ENCODE results near the gene DACT3. TPM values are rescaled to one million over a fixed set of nuclear protein-coding genes. Genes with fewer than 3 reads are reported as not detected.

The DACT3 gene
- total RNA-seq, 1 experiment from 2014 or later = 1.0 TPM

- Histone ChIP-seq H3K27me3 (ENCODE audit: control insufficient read depth, insufficient read depth, low read length) (no peaks in the 10 kb centered on the region), H3K4me1 (ENCODE audit: control insufficient read depth, insufficient read depth, low read length) (no peaks in the 10 kb centered on the region; the same call in 1 of the 2 replicates), H3K27ac (ENCODE audit: low read length) (no peak overlapping the region), H3K36me3 (ENCODE audit: control insufficient read depth, insufficient read depth, low read length) (no peaks in the 10 kb centered on the region), H3K4me3 (ENCODE audit: low read depth in 2 of 2, low read length in 2 of 2) (no peak overlapping the region), H3K9me3 (ENCODE audit: control insufficient read depth, insufficient read depth, low read depth, low read length) (no peaks in the 10 kb centered on the region)
- in situ Hi-C loops (cut with HindIII; ENCODE audit: low pct_unique_long_range_greater_than_20kb, low sequenced_read_pairs) (no loop called here), intact Hi-C loops (cut with micrococcal nuclease; ENCODE audit: unreplicated experiment) (no loop called here)
- ChIA-PET CTCF (no interaction called here), POLR2A (no interaction called here)
- TF ChIP-seq REST (IDR thresholded peaks at IDR 0.05; ENCODE audit: insufficient read depth in 1 of 2, low read depth in 2 of 2, low read length in 1 of 2) = no peak
- no peak for TF ChIP-seq POLR2AphosphoS5 (IDR thresholded peaks at IDR 0.05; ENCODE audit: low read depth, low read length)
- no peak for TF ChIP-seq TCF7L2 (IDR thresholded peaks at IDR 0.05; ENCODE audit: low read depth, low read length)
- DNase-seq (ENCODE audit: low read depth, low spot score) (no peak), ATAC-seq (no peak)
- BruUV-seq (replicated peaks) = no TSS peak
Measured at GRCh38 chr19:46620716-46621115, 40.3 kb downstream of the DACT3 start.

- H3K4me1 ChIP-seq (ENCODE audit: control insufficient read depth, insufficient read depth, low read length) = no peaks in the 10 kb centered on the region; the same call in 1 of the 2 replicates
- no peaks in the 10 kb centered on the region for H3K27me3 ChIP-seq (ENCODE audit: control insufficient read depth, insufficient read depth, low read length)
- TF ChIP-seq TCF7L2 (IDR thresholded peaks at IDR 0.05; ENCODE audit: low read depth, low read length) (no peak), REST (IDR thresholded peaks at IDR 0.05; ENCODE audit: insufficient read depth in 1 of 2, low read depth in 2 of 2, low read length in 1 of 2) (no peak), POLR2AphosphoS5 (IDR thresholded peaks at IDR 0.05; ENCODE audit: low read depth, low read length) (no peak), SIN3A (IDR thresholded peaks at IDR 0.05; ENCODE audit: borderline replicate concordance, insufficient read depth, low read depth, low read length) (no peak), CTCF (IDR thresholded peaks at IDR 0.05) (no peak)
- DNase-seq (ENCODE audit: low read depth, low spot score) = no peak
- no peaks in the 10 kb centered on the region for H3K36me3 ChIP-seq (ENCODE audit: control insufficient read depth, insufficient read depth, low read length)
- no peak overlapping the region for H3K27ac ChIP-seq (ENCODE audit: low read length)
- no peak for ATAC-seq
- ChIA-PET CTCF (interaction anchor here (0.5 kb wide), 1 partner anchor 38 kb away, joined by 4 read pairs; no protein-coding TSS in a partner anchor), POLR2A (no interaction called here)
- no TSS peak for BruUV-seq (replicated peaks)
- no peak overlapping the region for H3K4me3 ChIP-seq (ENCODE audit: low read depth in 2 of 2, low read length in 2 of 2)
- in situ Hi-C loops (cut with HindIII; ENCODE audit: low pct_unique_long_range_greater_than_20kb, low sequenced_read_pairs) = no loop called here
- intact Hi-C loops (cut with micrococcal nuclease; ENCODE audit: unreplicated experiment) = no loop called here
- no peaks in the 10 kb centered on the region for H3K9me3 ChIP-seq (ENCODE audit: control insufficient read depth, insufficient read depth, low read depth, low read length)
Measured at GRCh38 chr19:46620267-46620666, 40.7 kb downstream of the DACT3 start.
